K562 (cell line): ENCODE measurements around the gene TRAF1. TPM values are rescaled to one million over a fixed set of nuclear protein-coding genes. Genes with fewer than 3 reads are reported as not detected.
A peak's percentile ranks its signal among the peaks of the same experiment; 100 is the strongest.

Experiments
- ADNP ChIP-seq: fragments of 200-800 bp; sonication (Bioruptor generic); IDR thresholded peaks from 2 replicates; pipeline ENCODE4 v1.6.1; 2016; ENCODE audit warnings: missing genetic modification characterization, missing compliant biosample characterization
- ETV6 ChIP-seq, 3 experiments: fragments of 150-350 bp in 1 of 3; sonication (generic) in 1 of 3; formaldehyde crosslinking in 1 of 3; IDR thresholded peaks; 2 replicates each; pipeline versions ENCODE4 v1.6.1 to v1.8.0; 2014 to 2022; ENCODE audit warnings: borderline replicate concordance in 2 of 3, low read depth in 2 of 3, antibody characterized with exemption in 1 of 3, low read length in 1 of 3, mild to moderate bottlenecking in 1 of 3, missing genetic modification reagents in 1 of 3
- KDM5B ChIP-seq: fragments of 200-600 bp; sonication (generic); IDR thresholded peaks from 2 replicates; pipeline ENCODE4 v1.6.1; 2012; ENCODE audit warnings: low read depth, mild to moderate bottlenecking, moderate library complexity, low read length, control low read depth, inconsistent platforms; ENCODE audit not compliant: insufficient replicate concordance
- NFIC ChIP-seq: fragments of 450-650 bp; IDR thresholded peaks from 2 replicates; pipeline ENCODE4 v1.6.1; 2017; ENCODE audit warnings: mild to moderate bottlenecking, inconsistent platforms
- NRF1 ChIP-seq, 2 experiments: fragments of 450-650 bp; IDR thresholded peaks in 1 of 2; conservative IDR thresholded peaks in 1 of 2; 2 replicates each; pipeline ENCODE4 v1.6.1; 2014; ENCODE audit warnings: mild to moderate bottlenecking in 2 of 2
- RBM22 ChIP-seq: fragments of 200-400 bp; formaldehyde crosslinking; IDR thresholded peaks from 2 replicates; pipeline ENCODE4 v1.6.1; 2018; ENCODE audit warnings: low read length, low read depth; ENCODE audit not compliant: poor library complexity, severe bottlenecking
- SMC3 ChIP-seq: conservative IDR thresholded peaks from 2 replicates; pipeline ENCODE4 v1.6.1; 2011; ENCODE audit warnings: low read depth, low read length, improper control_type of control experiment; ENCODE audit not compliant: insufficient read depth
- TSC22D4 ChIP-seq: fragments of 450-650 bp; IDR thresholded peaks from 2 replicates; pipeline ENCODE4 v1.6.1; 2016; ENCODE audit warnings: missing genetic modification characterization, missing biosample characterization, control low read depth
- ZNF77 ChIP-seq: fragments of 250-450 bp; sonication (Bioruptor Pico); IDR thresholded peaks from 2 replicates; pipeline ENCODE4 v1.5.0; 2020
- polyA plus RNA-seq, 8 experiments: library from polyadenylated mRNA; depleted of rRNA in 4 of 8; stranded (reverse) in 5 of 8; unstranded in 3 of 8; fragments of >200 nt; fragmentation: Nextera tagmentation in 2 of 8; fragmentation: Illumina TruSeq in 1 of 8; extraction: Ambion mirVana in 2 of 8; extraction: Trizol in 1 of 8; gene quantifications; 2 replicates each; pipeline versions ENCODE4 v1.2.1 to v1.2.3, GENCODE V29; 2011 to 2014; ENCODE audit warnings: inconsistent platforms in 1 of 8, missing spikeins in 1 of 8
- total RNA-seq, 7 experiments: library from RNA; depleted of rRNA in 6 of 7; stranded (reverse); fragments of >200 nt in 6 of 7; fragmentation: Illumina TruSeq in 2 of 7; extraction: Trizol in 2 of 7; gene quantifications; 2 replicates each; pipeline versions ENCODE4 v1.2.1 to v1.2.3, GENCODE V29; 2011 to 2021; ENCODE audit warnings: low replicate concordance in 1 of 7
- TF ChIP-seq, protein P1 (sequence below): fragments of 450-650 bp; IDR thresholded peaks from 2 replicates; pipeline ENCODE4 v1.6.1; 2017; ENCODE audit warnings: antibody characterized with exemption, mild to moderate bottlenecking
- TF ChIP-seq, protein P2 (sequence below), 2 experiments: fragments of 150-350 bp in 1 of 2; IDR thresholded peaks; 2 replicates each; pipeline ENCODE4 v1.6.1; 2012 to 2016; ENCODE audit warnings: low read depth in 2 of 2, low read length in 2 of 2, mild to moderate bottlenecking in 1 of 2, moderate library complexity in 1 of 2

The TRAF1 gene
- total and polyA plus RNA-seq, 9 of the 15 experiments (the other 6 are each of a cell fraction or from before 2014, with no cell fraction given): 0.01 to 1.1 (median 0.04) TPM; not detected in 2

GRCh38 chr9:120936011-120936763 is 9.6 kb upstream of the TRAF1 start (continued):
- TF ChIP-seq KDM5B: no peak
- TF ChIP-seq, protein P1, sequence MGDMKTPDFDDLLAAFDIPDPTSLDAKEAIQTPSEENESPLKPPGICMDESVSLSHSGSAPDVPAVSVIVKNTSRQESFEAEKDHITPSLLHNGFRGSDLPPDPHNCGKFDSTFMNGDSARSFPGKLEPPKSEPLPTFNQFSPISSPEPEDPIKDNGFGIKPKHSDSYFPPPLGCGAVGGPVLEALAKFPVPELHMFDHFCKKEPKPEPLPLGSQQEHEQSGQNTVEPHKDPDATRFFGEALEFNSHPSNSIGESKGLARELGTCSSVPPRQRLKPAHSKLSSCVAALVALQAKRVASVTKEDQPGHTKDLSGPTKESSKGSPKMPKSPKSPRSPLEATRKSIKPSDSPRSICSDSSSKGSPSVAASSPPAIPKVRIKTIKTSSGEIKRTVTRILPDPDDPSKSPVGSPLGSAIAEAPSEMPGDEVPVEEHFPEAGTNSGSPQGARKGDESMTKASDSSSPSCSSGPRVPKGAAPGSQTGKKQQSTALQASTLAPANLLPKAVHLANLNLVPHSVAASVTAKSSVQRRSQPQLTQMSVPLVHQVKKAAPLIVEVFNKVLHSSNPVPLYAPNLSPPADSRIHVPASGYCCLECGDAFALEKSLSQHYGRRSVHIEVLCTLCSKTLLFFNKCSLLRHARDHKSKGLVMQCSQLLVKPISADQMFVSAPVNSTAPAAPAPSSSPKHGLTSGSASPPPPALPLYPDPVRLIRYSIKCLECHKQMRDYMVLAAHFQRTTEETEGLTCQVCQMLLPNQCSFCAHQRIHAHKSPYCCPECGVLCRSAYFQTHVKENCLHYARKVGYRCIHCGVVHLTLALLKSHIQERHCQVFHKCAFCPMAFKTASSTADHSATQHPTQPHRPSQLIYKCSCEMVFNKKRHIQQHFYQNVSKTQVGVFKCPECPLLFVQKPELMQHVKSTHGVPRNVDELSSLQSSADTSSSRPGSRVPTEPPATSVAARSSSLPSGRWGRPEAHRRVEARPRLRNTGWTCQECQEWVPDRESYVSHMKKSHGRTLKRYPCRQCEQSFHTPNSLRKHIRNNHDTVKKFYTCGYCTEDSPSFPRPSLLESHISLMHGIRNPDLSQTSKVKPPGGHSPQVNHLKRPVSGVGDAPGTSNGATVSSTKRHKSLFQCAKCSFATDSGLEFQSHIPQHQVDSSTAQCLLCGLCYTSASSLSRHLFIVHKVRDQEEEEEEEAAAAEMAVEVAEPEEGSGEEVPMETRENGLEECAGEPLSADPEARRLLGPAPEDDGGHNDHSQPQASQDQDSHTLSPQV: 0 out of 2 replicates have a peak, but pooled peaks have one; percentile 34
- TF ChIP-seq ZNF77 (CRISPR knock-in tag): no peak
- TF ChIP-seq NRF1 (conservative IDR thresholded peaks at IDR 0.05 in 1 of 2, IDR thresholded peaks at IDR 0.05 in 1 of 2): no peak
- no peak for TF ChIP-seq ADNP (tag)
- peak; percentile 95 for TF ChIP-seq SMC3
- TF ChIP-seq NFIC: peak; percentile 62
- no peak for TF ChIP-seq RBM22
- TF ChIP-seq TSC22D4 (tag): no peak
- TF ChIP-seq, protein P2, sequence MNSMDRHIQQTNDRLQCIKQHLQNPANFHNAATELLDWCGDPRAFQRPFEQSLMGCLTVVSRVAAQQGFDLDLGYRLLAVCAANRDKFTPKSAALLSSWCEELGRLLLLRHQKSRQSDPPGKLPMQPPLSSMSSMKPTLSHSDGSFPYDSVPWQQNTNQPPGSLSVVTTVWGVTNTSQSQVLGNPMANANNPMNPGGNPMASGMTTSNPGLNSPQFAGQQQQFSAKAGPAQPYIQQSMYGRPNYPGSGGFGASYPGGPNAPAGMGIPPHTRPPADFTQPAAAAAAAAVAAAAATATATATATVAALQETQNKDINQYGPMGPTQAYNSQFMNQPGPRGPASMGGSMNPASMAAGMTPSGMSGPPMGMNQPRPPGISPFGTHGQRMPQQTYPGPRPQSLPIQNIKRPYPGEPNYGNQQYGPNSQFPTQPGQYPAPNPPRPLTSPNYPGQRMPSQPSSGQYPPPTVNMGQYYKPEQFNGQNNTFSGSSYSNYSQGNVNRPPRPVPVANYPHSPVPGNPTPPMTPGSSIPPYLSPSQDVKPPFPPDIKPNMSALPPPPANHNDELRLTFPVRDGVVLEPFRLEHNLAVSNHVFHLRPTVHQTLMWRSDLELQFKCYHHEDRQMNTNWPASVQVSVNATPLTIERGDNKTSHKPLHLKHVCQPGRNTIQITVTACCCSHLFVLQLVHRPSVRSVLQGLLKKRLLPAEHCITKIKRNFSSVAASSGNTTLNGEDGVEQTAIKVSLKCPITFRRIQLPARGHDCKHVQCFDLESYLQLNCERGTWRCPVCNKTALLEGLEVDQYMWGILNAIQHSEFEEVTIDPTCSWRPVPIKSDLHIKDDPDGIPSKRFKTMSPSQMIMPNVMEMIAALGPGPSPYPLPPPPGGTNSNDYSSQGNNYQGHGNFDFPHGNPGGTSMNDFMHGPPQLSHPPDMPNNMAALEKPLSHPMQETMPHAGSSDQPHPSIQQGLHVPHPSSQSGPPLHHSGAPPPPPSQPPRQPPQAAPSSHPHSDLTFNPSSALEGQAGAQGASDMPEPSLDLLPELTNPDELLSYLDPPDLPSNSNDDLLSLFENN (IDR thresholded peaks at IDR 0.05; ENCODE audit: low read depth in 2 of 2, low read length in 2 of 2): 0 out of 4 replicates have a peak, but pooled peaks of 1 of the 2 experiments have one; percentile 31
- TF ChIP-seq ETV6 (IDR thresholded peaks at IDR 0.05; ENCODE audit: borderline replicate concordance in 1 of 2, low read depth in 2 of 2, low read length in 1 of 2): no peak
- TF ChIP-seq ETV6 (CRISPR knock-in tag; IDR thresholded peaks at IDR 0.05; ENCODE audit: borderline replicate concordance): no peak
